ENCODE data around the gene AKAP12.
A peak's percentile ranks its signal among the peaks of the same experiment; 100 is the strongest.

The AKAP12 gene

DNA sequence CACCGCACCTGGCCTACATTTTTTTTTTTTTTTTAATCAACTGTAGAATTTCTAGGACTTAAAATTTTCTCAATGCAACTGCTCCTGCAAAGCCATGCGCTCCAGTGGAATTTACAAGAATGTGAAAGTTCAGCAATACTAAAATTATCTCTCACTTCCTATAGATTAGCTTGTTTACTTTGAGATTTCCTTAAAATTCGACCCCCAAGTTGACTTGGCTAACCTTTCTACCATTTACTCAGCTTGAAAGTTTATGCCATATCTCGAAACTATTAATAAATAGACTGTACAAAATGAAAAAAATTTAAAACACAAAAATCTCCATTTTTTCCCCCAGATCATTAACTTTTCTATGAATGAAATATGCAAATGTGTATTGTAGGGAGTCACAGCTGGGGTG is 87.3 kb downstream of the AKAP12 start:
- CTCF ChIA-PET: interaction anchor here (0.9 to 19.1 kb wide), 6 partner anchors 8 to 509 kb away, joined by 3 to 573 read pairs (median 24); no protein-coding TSS in a partner anchor
- DNase-seq (ENCODE audit: low read depth, low spot score): no peak
- POLR2A ChIA-PET: no interaction called here
- no peak overlapping the region for H3K4me3 ChIP-seq (ENCODE audit: low read depth, low read length)
- TF ChIP-seq, protein P1, sequence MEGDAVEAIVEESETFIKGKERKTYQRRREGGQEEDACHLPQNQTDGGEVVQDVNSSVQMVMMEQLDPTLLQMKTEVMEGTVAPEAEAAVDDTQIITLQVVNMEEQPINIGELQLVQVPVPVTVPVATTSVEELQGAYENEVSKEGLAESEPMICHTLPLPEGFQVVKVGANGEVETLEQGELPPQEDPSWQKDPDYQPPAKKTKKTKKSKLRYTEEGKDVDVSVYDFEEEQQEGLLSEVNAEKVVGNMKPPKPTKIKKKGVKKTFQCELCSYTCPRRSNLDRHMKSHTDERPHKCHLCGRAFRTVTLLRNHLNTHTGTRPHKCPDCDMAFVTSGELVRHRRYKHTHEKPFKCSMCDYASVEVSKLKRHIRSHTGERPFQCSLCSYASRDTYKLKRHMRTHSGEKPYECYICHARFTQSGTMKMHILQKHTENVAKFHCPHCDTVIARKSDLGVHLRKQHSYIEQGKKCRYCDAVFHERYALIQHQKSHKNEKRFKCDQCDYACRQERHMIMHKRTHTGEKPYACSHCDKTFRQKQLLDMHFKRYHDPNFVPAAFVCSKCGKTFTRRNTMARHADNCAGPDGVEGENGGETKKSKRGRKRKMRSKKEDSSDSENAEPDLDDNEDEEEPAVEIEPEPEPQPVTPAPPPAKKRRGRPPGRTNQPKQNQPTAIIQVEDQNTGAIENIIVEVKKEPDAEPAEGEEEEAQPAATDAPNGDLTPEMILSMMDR (IDR thresholded peaks at IDR 0.05; ENCODE audit: insufficient read depth, low read length, missing control alignments): no peak

DNA sequence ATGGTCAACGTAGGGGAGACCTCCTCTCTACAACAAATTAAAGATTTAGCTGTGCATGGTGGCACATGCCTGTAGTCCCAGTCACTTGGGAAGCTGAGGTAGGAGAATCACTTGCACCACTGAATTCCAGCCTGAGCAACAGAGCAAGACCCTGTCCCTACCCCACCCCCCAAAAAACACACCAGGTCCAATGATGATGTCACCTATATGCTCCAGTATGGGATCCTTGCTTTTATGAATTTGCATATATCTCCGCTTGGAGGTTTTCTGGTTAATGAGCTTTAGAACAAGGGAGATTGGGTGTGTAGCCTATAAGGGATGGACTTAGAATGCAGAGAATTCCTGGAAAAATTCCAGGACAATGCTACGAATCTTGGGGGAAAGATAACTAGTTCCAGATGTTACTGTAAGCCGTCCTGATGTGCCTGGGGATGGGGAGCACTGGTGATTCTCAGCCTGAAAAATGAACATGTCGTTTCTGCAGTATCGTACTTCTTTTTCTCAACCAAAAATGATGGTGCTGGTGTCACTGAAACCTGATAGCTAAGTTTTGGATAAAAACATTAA is 90.4 kb downstream of the AKAP12 start:
- TF ChIP-seq, protein P1 (IDR thresholded peaks at IDR 0.05; ENCODE audit: insufficient read depth, low read length, missing control alignments): no peak
- CTCF ChIA-PET: interaction anchor here (0.7 to 19.1 kb wide), 5 partner anchors 54 to 513 kb away, joined by 3 to 573 read pairs (median 12); no protein-coding TSS in a partner anchor
- DNase-seq (ENCODE audit: low read depth, low spot score): peak; percentile 69
- H3K4me3 ChIP-seq (ENCODE audit: low read depth, low read length): no peak overlapping the region
- POLR2A ChIA-PET: no interaction called here

DNA sequence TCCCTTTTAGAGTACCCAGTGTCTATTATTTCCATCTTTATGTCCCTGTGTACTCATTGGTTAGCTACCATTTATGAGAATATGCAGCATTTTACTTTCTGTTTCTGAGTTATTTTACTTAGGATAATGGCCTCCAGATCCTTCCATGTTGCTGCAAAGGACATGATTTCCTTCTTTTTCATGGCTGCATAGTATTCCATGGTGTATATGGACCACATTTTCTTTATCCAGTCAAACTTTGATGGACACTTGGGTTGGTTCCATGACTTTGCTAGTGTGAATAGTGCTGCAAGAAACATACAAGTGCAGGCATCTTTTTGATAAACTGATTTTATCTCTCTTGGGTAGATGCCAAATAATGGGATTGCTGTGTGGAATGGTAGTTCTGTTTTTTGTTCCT is 96.2 kb downstream of the AKAP12 start:
- no peak overlapping the region for H3K4me3 ChIP-seq (ENCODE audit: low read depth, low read length)
- ChIA-PET CTCF (interaction anchor here (0.9 to 19.1 kb wide), 23 partner anchors 11 to 519 kb away, joined by 3 to 573 read pairs (median 4); partner anchors contain the start of gene MTHFD1L), POLR2A (no interaction called here)
- DNase-seq (ENCODE audit: low read depth, low spot score): no peak
- TF ChIP-seq, protein P1 (IDR thresholded peaks at IDR 0.05; ENCODE audit: insufficient read depth, low read length, missing control alignments): no peak

DNA sequence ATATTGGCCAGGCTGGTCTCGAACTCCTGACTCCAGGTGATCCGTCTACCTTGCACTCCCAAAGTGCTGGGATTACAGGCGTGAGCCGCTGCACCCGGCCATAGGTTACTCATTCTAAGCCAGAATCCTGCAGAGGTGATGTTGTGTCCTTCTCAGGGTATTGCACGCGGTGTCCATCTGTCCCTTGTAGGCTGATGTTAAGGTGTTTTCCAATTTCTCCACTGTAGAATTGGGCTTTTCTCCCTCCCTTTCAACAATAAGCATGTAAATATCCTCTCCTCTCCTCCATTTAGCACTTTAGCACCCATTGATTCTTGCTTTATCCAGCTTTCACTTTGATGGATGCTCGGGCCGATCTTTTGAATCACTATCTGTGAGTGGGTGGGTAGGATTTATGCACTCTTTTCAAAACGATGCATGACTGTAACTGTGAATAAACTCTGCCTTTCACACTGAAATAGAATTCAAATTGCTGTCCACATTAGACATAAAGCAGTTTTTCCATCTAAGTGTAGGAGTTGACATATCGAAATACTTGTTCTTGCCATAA is 99.0 kb downstream of the AKAP12 start:
- POLR2A ChIA-PET: no interaction called here
- CTCF ChIA-PET: interaction anchor here (1.0 to 19.1 kb wide), 4 partner anchors 14 to 521 kb away, joined by 3 to 573 read pairs (median 128); no protein-coding TSS in a partner anchor
- H3K4me3 ChIP-seq (ENCODE audit: low read depth, low read length): no peak overlapping the region
- no peak for DNase-seq (ENCODE audit: low read depth, low spot score)
- TF ChIP-seq, protein P1 (IDR thresholded peaks at IDR 0.05; ENCODE audit: insufficient read depth, low read length, missing control alignments): no peak

DNA sequence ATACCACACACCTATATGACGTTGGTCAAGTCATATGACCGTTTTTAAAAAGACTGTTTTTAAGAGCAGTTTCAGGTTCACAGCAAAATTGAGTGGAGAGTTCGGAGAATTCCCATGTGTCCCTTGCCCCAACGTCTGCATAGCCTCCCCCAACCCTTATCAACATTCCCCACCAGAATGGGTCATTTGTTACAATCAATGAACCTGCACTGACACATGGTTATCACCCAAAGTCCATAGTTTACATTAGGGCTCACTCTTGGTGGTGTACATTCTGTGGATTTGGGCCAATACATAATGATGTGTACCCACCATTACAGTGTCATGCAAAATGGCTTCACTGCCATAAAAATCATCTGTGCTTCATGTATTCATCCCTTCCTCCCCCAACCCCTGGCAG is 99.6 kb downstream of the AKAP12 start:
- no peak for DNase-seq (ENCODE audit: low read depth, low spot score)
- TF ChIP-seq, protein P1 (IDR thresholded peaks at IDR 0.05; ENCODE audit: insufficient read depth, low read length, missing control alignments): no peak
- CTCF ChIA-PET: interaction anchor here (0.6 to 19.1 kb wide), 5 partner anchors 8 to 521 kb away, joined by 3 to 573 read pairs (median 6); no protein-coding TSS in a partner anchor
- POLR2A ChIA-PET: no interaction called here
- no peak overlapping the region for H3K4me3 ChIP-seq (ENCODE audit: low read depth, low read length)

DNA sequence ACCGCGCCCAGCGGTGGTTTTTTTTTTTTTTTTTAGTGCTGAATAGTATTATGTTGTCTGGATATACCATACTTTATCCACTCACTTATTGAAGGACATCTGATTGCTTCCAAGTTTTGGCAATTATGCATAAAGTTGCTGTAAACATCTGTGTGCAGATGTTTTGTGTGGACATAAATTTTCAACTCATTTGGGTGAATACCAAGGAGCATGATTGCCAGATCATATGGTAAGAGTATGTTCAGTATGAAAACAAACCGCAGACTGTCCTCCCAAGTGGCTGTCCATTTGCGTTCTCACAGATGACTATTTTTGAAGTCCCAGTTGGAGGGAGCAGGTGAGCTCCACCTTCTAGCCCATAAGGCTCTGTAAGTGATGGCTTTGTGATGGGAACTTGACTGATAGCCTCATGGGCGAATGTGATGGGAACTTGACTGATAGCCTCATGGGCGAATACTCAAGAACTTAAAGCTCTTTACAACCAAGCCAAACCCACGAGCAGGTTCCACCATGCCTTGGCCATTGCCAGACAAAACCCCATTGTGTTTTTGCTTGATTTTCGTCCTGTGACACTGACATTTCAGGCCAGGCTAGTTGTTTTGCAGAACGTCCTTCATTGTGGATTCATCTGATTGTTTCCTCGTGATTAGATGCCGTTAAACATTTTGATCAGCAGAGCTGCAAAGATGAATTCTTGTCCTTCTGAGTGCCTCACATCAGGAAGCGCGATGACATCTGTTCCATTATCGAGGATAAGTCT is 100.6 kb downstream of the AKAP12 start:
- DNase-seq (ENCODE audit: low read depth, low spot score): no peak
- TF ChIP-seq, protein P1 (IDR thresholded peaks at IDR 0.05; ENCODE audit: insufficient read depth, low read length, missing control alignments): no peak
- CTCF ChIA-PET: interaction anchor here (0.6 to 1.9 kb wide), 7 partner anchors 9 to 522 kb away, joined by 3 to 10 read pairs (median 4); no protein-coding TSS in a partner anchor
- H3K4me3 ChIP-seq (ENCODE audit: low read depth, low read length): no peak overlapping the region
- POLR2A ChIA-PET: no interaction called here

Measured in AG04449 (cell line).